Hepatocyte (in vitro differentiated cells): ENCODE results near the gene IGF2. TPM values are rescaled to one million over a fixed set of nuclear protein-coding genes. Genes with fewer than 3 reads are reported as not detected.

Experiments used
- DNase-seq: peaks from one replicate; pipeline ENCODE4 v3.0.0-alpha.2; 2016; ENCODE audit warnings: low spot score
- H2AFZ ChIP-seq: fragments of 200-600 bp; sonication (generic); 2 replicates; pipeline ENCODE4 v1.6.0; 2016; ENCODE audit warnings: antibody characterized with exemption, mild to moderate bottlenecking
- H3K27ac ChIP-seq: fragments of 200-600 bp; sonication (generic); 2 replicates; pipeline ENCODE4 v1.5.1; 2016; ENCODE audit warnings: mild to moderate bottlenecking
- H3K27me3 ChIP-seq: fragments of 200-600 bp; sonication (generic); 2 replicates; pipeline ENCODE4 v1.6.1; 2016
- H3K36me3 ChIP-seq: fragments of 200-600 bp; sonication (generic); replicated peaks from 2 replicates; pipeline ENCODE4 v1.5.1; 2016; ENCODE audit warnings: low read depth; ENCODE audit not compliant: insufficient read depth
- H3K4me1 ChIP-seq: fragments of 200-600 bp; sonication (generic); 2 replicates; pipeline ENCODE4 v1.5.1; 2016; ENCODE audit warnings: mild to moderate bottlenecking, moderate library complexity; ENCODE audit not compliant: insufficient read depth
- H3K4me2 ChIP-seq: fragments of 200-600 bp; sonication (generic); 2 replicates; pipeline ENCODE4 v1.6.0; 2016
- H3K4me3 ChIP-seq: fragments of 200-600 bp; sonication (generic); 2 replicates; pipeline ENCODE4 v1.5.1; 2016; ENCODE audit warnings: mild to moderate bottlenecking
- H3K79me2 ChIP-seq: fragments of 200-600 bp; sonication (generic); 2 replicates; pipeline ENCODE4 v1.6.0; 2017; ENCODE audit warnings: mild to moderate bottlenecking
- H3K9me2 ChIP-seq: fragments of 200-600 bp; sonication (generic); replicated peaks from 2 replicates; pipeline ENCODE4 v1.6.0; 2017; ENCODE audit warnings: mild to moderate bottlenecking; ENCODE audit not compliant: insufficient read depth
- H3K9me3 ChIP-seq: fragments of 200-600 bp; sonication (generic); 2 replicates; pipeline ENCODE4 v1.5.1; 2016; ENCODE audit warnings: low read depth, mild to moderate bottlenecking
- H4K20me1 ChIP-seq: fragments of 200-600 bp; sonication (generic); 2 replicates; pipeline ENCODE4 v1.6.0; 2016; ENCODE audit warnings: mild to moderate bottlenecking; ENCODE audit not compliant: insufficient read depth, poor library complexity, severe bottlenecking
- EZH2 ChIP-seq: fragments of 200-600 bp; sonication (generic); IDR thresholded peaks from 2 replicates; pipeline ENCODE4 v1.6.1; 2016; ENCODE audit warnings: antibody characterized with exemption, mild to moderate bottlenecking, borderline replicate concordance
- EZH2phosphoT487 ChIP-seq: fragments of 200-600 bp; sonication (generic); IDR thresholded peaks from one replicate; pipeline ENCODE4 v1.6.1; 2018; ENCODE audit warnings: antibody characterized with exemption, mild to moderate bottlenecking, low read depth, moderate library complexity; ENCODE audit not compliant: unreplicated experiment, severe bottlenecking
- WGBS: methylation state at CpG from one replicate; pipeline ENCODE4 v1.1.6; 2016; ENCODE audit warnings: low lambda C conversion rate; ENCODE audit errors: missing lambda C conversion rate; 5-methylcytosine and 5-hydroxymethylcytosine counted together
- polyA plus RNA-seq: library from polyadenylated mRNA; unstranded; fragments of >200 nt; fragmentation: Nextera tagmentation; extraction: Ambion mirVana; gene quantifications from 2 replicates; pipeline ENCODE4 v1.2.1, GENCODE V29; 2016
- total RNA-seq: library from RNA; depleted of rRNA; stranded (reverse); fragments of >200 nt; gene quantifications from 2 replicates; pipeline ENCODE4 v1.2.3, GENCODE V29; 2014
- TF ChIP-seq, protein P1 (sequence below): fragments of 200-600 bp; sonication (generic); IDR thresholded peaks from 2 replicates; pipeline ENCODE4 v1.5.1; 2016; ENCODE audit warnings: antibody characterized with exemption, mild to moderate bottlenecking; ENCODE audit not compliant: poor library complexity

The IGF2 gene
- total and polyA plus RNA-seq, 2 experiments from 2014 or later = 1,507 to 2,911 TPM

DNA sequence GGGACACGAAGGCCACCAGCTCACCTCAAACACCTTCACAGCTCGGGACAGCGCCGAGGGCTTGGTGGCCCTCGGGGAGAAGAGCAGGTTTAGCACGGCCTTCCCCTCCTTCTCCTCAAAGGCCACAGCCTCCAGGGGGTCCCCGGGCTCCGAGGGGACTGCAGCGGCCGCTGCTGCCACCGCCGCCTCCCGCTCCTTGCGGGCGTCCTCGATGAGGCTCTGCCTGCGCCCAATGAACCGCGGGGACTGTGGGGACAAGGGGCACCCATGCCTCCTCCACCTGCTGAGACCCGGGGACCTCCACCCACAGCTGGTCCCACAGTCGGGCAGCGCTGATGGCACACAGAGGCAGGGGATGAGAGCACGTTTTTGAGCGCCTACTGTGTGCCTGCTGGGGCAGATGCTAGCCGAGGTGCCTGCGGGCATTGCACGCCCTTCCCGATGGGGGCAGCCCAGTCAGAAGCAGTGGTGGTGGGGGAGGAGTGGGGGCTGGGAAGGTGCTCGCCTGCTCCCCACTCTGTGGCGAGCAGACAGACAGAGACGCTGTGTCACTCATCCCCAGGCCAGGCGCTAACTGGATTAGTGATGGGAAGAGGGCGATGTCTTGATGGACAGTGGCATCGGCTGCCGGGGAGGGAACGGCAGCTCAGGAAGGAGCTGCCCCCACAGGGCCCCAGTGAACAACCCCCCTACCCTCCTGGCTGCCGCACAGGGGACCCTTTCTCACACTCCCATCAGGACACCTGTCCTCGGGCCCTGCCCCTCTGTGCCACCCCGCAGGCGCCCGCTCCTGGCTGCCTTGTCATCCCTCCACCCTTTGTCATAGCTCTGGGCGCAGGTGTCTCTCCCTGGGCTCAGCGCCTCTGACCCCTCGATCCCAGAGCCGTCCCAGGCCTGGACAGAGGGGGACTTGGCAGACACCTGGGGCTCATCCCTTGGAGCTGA, 30.7 kb upstream of the IGF2 start:
- Histone ChIP-seq H2AFZ (no peak overlapping the region), H3K4me1 (peaks cover 5% of the 10 kb centered on the region), H3K9me3 (no peaks in the 10 kb centered on the region), H4K20me1 (no peaks in the 10 kb centered on the region), H3K27me3 (no peaks in the 10 kb centered on the region), H3K9me2 (no peaks in the 10 kb centered on the region), H3K4me2 (no peak overlapping the region), H3K79me2 (no peaks in the 10 kb centered on the region), H3K27ac (no peak overlapping the region), H3K4me3 (no peak overlapping the region), H3K36me3 (no peaks in the 10 kb centered on the region)
- 91% methylated on average over 40 of the region's 45 CpGs for WGBS
- TF ChIP-seq, protein P1, sequence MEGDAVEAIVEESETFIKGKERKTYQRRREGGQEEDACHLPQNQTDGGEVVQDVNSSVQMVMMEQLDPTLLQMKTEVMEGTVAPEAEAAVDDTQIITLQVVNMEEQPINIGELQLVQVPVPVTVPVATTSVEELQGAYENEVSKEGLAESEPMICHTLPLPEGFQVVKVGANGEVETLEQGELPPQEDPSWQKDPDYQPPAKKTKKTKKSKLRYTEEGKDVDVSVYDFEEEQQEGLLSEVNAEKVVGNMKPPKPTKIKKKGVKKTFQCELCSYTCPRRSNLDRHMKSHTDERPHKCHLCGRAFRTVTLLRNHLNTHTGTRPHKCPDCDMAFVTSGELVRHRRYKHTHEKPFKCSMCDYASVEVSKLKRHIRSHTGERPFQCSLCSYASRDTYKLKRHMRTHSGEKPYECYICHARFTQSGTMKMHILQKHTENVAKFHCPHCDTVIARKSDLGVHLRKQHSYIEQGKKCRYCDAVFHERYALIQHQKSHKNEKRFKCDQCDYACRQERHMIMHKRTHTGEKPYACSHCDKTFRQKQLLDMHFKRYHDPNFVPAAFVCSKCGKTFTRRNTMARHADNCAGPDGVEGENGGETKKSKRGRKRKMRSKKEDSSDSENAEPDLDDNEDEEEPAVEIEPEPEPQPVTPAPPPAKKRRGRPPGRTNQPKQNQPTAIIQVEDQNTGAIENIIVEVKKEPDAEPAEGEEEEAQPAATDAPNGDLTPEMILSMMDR = no peak
- TF ChIP-seq EZH2phosphoT487 = no peak
- TF ChIP-seq EZH2 = no peak
- no peak for DNase-seq

DNA sequence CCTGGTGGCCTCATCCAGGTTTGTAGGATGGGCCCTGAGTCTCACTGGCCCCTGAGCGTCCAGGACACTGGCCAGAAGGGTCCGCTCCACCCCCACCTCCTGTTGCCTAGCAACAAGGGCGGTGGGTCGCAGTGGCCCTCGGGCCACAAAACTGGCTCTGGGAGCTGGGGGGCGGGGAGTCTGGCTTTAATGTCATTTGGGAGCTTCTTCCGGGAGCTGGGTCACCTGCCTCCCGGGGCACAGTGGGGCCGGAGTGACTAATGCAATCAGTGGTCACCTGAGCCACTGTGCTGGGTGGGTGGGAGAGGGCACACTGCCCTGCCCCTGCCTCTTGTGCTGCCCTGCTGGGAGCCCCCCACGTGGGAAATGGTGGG, 29.8 kb upstream of the IGF2 start:
- no peak overlapping the region for H3K4me3 ChIP-seq
- H2AFZ ChIP-seq = no peak overlapping the region
- peaks cover 5% of the 10 kb centered on the region for H3K4me1 ChIP-seq
- no peak for DNase-seq
- H3K79me2 ChIP-seq = no peaks in the 10 kb centered on the region
- H3K9me3 ChIP-seq = no peaks in the 10 kb centered on the region
- H3K27me3 ChIP-seq = no peaks in the 10 kb centered on the region
- H3K4me2 ChIP-seq = no peak overlapping the region
- no peaks in the 10 kb centered on the region for H4K20me1 ChIP-seq
- no peak overlapping the region for H3K27ac ChIP-seq
- H3K36me3 ChIP-seq = no peaks in the 10 kb centered on the region
- TF ChIP-seq EZH2 = no peak
- no peak for TF ChIP-seq EZH2phosphoT487
- no peaks in the 10 kb centered on the region for H3K9me2 ChIP-seq
- 63% methylated on average over 10 of the region's 10 CpGs for WGBS

DNA sequence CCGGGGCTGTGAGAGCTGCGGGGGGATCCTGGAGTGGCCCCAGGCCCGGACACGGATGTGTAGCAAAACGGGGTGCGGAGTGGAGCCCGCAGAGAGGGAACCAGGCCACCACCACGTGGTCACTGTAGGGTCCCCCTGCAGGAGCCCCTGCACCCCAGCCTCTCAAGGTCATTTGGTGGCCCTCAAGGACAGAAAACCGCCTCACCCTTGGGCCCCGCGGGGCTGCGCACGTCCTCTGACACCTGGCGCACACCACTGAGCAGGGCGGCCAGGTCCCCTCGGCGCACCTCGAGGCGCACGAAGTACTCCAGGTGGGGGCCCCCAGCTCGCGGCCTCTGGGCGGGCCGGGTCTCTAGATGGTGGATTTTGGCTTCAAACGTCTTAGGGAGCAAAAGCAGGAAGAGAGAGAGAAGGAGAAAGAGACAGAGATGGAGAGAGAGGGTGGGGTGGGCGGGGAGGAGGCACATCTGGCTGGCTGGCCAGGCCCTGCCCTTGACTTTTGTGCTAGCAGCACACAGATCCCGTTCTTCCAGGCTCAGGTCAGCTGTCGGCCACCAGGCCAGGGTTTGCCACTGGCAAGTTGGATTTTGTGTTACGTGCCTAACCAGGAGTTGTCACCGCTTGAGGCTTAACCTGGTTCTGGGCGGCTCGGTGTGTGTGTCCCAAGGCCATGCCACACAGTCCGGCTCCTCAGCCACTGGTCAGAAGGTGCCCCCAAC, 29.3 kb upstream of the IGF2 start:
- no peak for TF ChIP-seq EZH2phosphoT487
- TF ChIP-seq, protein P1 = no peak
- no peak for TF ChIP-seq EZH2
- H3K4me3 ChIP-seq = no peak overlapping the region
- H3K27ac ChIP-seq = no peak overlapping the region
- peaks cover 5% of the 10 kb centered on the region for H3K4me1 ChIP-seq
- H3K36me3 ChIP-seq = no peaks in the 10 kb centered on the region
- H3K9me2 ChIP-seq = no peaks in the 10 kb centered on the region
- no peak overlapping the region for H2AFZ ChIP-seq
- H3K79me2 ChIP-seq = no peaks in the 10 kb centered on the region
- no peak overlapping the region for H3K4me2 ChIP-seq
- WGBS = 94% methylated on average over 31 of the region's 33 CpGs
- H3K9me3 ChIP-seq = no peaks in the 10 kb centered on the region
- no peaks in the 10 kb centered on the region for H4K20me1 ChIP-seq
- no peak for DNase-seq
- H3K27me3 ChIP-seq = no peaks in the 10 kb centered on the region
